HepG2 (cell line): ENCODE data around the gene LDB3. TPM values are rescaled to one million over a fixed set of nuclear protein-coding genes. Genes with fewer than 3 reads are reported as not detected.

Experiments
- ATF2 ChIP-seq: sonication (generic); formaldehyde crosslinking; IDR thresholded peaks from 2 replicates; pipeline ENCODE4 v1.4.0; 2020; ENCODE audit warnings: missing genetic modification reagents
- CBFB ChIP-seq: sonication (generic); formaldehyde crosslinking; IDR thresholded peaks from 2 replicates; pipeline ENCODE4 v1.4.0; 2020; ENCODE audit warnings: missing genetic modification reagents
- ESRRA ChIP-seq: sonication (generic); formaldehyde crosslinking; IDR thresholded peaks from 2 replicates; pipeline ENCODE4 v1.5.1; 2020; ENCODE audit warnings: mild to moderate bottlenecking, low read depth, missing genetic modification reagents
- MXD4 ChIP-seq: IDR thresholded peaks from 2 replicates; pipeline ENCODE4 v1.6.1; 2016; ENCODE audit warnings: mild to moderate bottlenecking, missing biosample characterization, missing genetic modification reagents
- MYPOP ChIP-seq: sonication (generic); formaldehyde crosslinking; IDR thresholded peaks from 2 replicates; pipeline ENCODE4 v1.8.1; 2023; ENCODE audit warnings: mild to moderate bottlenecking, moderate library complexity, missing genetic modification reagents
- PHF21A ChIP-seq: sonication (generic); formaldehyde crosslinking; IDR thresholded peaks from 2 replicates; pipeline ENCODE4 v1.5.0; 2020; ENCODE audit warnings: mild to moderate bottlenecking, missing genetic modification reagents
- POGZ ChIP-seq: sonication (generic); formaldehyde crosslinking; IDR thresholded peaks from 2 replicates; pipeline ENCODE4 v1.4.0; 2020; ENCODE audit warnings: mild to moderate bottlenecking, missing genetic modification reagents
- SRF ChIP-seq: IDR thresholded peaks from 2 replicates; pipeline ENCODE4 v1.6.1; 2011; ENCODE audit warnings: mild to moderate bottlenecking, low read depth, low read length, moderate library complexity
- THRA ChIP-seq: sonication (generic); formaldehyde crosslinking; IDR thresholded peaks from 2 replicates; pipeline ENCODE4 v1.4.0; 2020; ENCODE audit warnings: missing genetic modification reagents, borderline replicate concordance
- XRCC5 ChIP-seq: fragments of 200-400 bp; formaldehyde crosslinking; optimal IDR thresholded peaks from 2 replicates; pipeline ENCODE3; 2017; ENCODE audit warnings: mild to moderate bottlenecking, low read length
- ZFP91 ChIP-seq: sonication (generic); formaldehyde crosslinking; IDR thresholded peaks from 2 replicates; pipeline ENCODE4 v1.9.0; 2022; ENCODE audit warnings: missing genetic modification reagents, mild to moderate bottlenecking, borderline replicate concordance
- ZMYM4 ChIP-seq: sonication (generic); formaldehyde crosslinking; IDR thresholded peaks from 2 replicates; pipeline ENCODE4 v1.8.1; 2023; ENCODE audit warnings: mild to moderate bottlenecking, missing genetic modification reagents
- ZNF362 ChIP-seq: sonication (generic); formaldehyde crosslinking; IDR thresholded peaks from 2 replicates; pipeline ENCODE4 v1.4.0; 2020; ENCODE audit warnings: missing genetic modification reagents, mild to moderate bottlenecking, borderline replicate concordance
- ZNF451 ChIP-seq: sonication (generic); formaldehyde crosslinking; IDR thresholded peaks from 2 replicates; pipeline ENCODE4 v1.5.0; 2020; ENCODE audit warnings: mild to moderate bottlenecking, missing genetic modification reagents
- ZNF558 ChIP-seq: sonication (generic); formaldehyde crosslinking; IDR thresholded peaks from 2 replicates; pipeline ENCODE4 v1.9.0; 2022; ENCODE audit warnings: mild to moderate bottlenecking, missing genetic modification reagents, borderline replicate concordance
- ZNF570 ChIP-seq: sonication (generic); formaldehyde crosslinking; IDR thresholded peaks from 2 replicates; pipeline ENCODE4 v1.4.0; 2020; ENCODE audit warnings: mild to moderate bottlenecking, missing genetic modification reagents, borderline replicate concordance
- ZNF576 ChIP-seq: sonication (generic); formaldehyde crosslinking; IDR thresholded peaks from 2 replicates; pipeline ENCODE4 v1.4.0; 2020; ENCODE audit warnings: mild to moderate bottlenecking, missing genetic modification reagents
- ZNF746 ChIP-seq: sonication (generic); formaldehyde crosslinking; IDR thresholded peaks from 2 replicates; pipeline ENCODE4 v1.8.0; 2022; ENCODE audit warnings: mild to moderate bottlenecking, missing genetic modification reagents
- ZNF768 ChIP-seq: sonication (generic); formaldehyde crosslinking; IDR thresholded peaks from 2 replicates; pipeline ENCODE4 v1.4.0; 2020; ENCODE audit warnings: missing genetic modification reagents
- ZNF792 ChIP-seq: IDR thresholded peaks from 2 replicates; pipeline ENCODE4 v1.6.1; 2016
- ZNF883 ChIP-seq: sonication (generic); formaldehyde crosslinking; IDR thresholded peaks from 2 replicates; pipeline ENCODE4 v1.5.1; 2020; ENCODE audit warnings: mild to moderate bottlenecking, missing genetic modification reagents; ENCODE audit errors: not compliant biosample characterization
- polyA plus RNA-seq, 8 experiments: library from polyadenylated mRNA; depleted of rRNA in 3 of 8; stranded (reverse) in 7 of 8; unstranded in 1 of 8; fragments of >200 nt; fragmentation: Illumina TruSeq in 4 of 8; extraction: Trizol in 4 of 8; gene quantifications; 2 replicates each; pipeline versions ENCODE4 v1.2.1 to v1.2.3, GENCODE V29; 2011 to 2016; ENCODE audit warnings: low read depth in 4 of 8, missing spikeins in 1 of 8, mixed read lengths in 1 of 8; ENCODE audit not compliant: insufficient read depth in 1 of 8
- total RNA-seq, 5 experiments: library from RNA; depleted of rRNA; stranded (reverse); fragments of >200 nt; fragmentation: Illumina TruSeq; extraction: Trizol; gene quantifications; 2 replicates each; pipeline ENCODE4 v1.2.3, GENCODE V29; 2016; ENCODE audit warnings: low read depth in 1 of 5

The LDB3 gene
- total and polyA plus RNA-seq, 2 of the 13 experiments (the other 11 are each of a cell fraction or from before 2014, with no cell fraction given), result not detected

- TF ChIP-seq ZNF558 (CRISPR knock-in tag) (peak; percentile 87; the same call in 1 of the 2 replicates), POGZ (peak; percentile 77), ZNF362 (CRISPR knock-in tag) (peak; percentile 49; the same call in 1 of the 2 replicates), ZNF883 (peak; percentile 16), ZNF792 (CRISPR knock-in tag) (0 out of 2 replicates have a peak, but pooled peaks have one; percentile 30), ZNF451 (CRISPR knock-in tag) (no peak), ZNF570 (CRISPR knock-in tag) (no peak), CBFB (0 out of 2 replicates have a peak, but pooled peaks have one; percentile 22), ZFP91 (CRISPR knock-in tag) (peak; percentile 87), SRF (no peak), ZNF576 (0 out of 2 replicates have a peak, but pooled peaks have one; percentile 66), MXD4 (CRISPR knock-in tag) (0 out of 2 replicates have a peak, but pooled peaks have one; percentile 37), ZNF746 (CRISPR knock-in tag) (peak; percentile 56; the same call in 1 of the 2 replicates), XRCC5 (peak; percentile 82), ATF2 (CRISPR knock-in tag) (0 out of 2 replicates have a peak, but pooled peaks have one; percentile 46), ZMYM4 (CRISPR knock-in tag) (peak; percentile 47; the same call in 1 of the 2 replicates), THRA (CRISPR knock-in tag) (0 out of 2 replicates have a peak, but pooled peaks have one; percentile 11), ESRRA (CRISPR knock-in tag) (peak; percentile 53; the same call in 1 of the 2 replicates), ZNF768 (CRISPR knock-in tag) (no peak), MYPOP (CRISPR knock-in tag) (peak; percentile 60; the same call in 1 of the 2 replicates), PHF21A (peak; percentile 78)
Measured at GRCh38 chr10:86710987-86711512, 42.7 kb downstream of the LDB3 start (continued).
